ENCODE results near the gene RNASE12.
"Not testable (repeated sequence)": the region's sequence is repeated elsewhere in the genome, so short reads cannot be mapped to it uniquely, and the experiment has no call there.

The RNASE12 gene

DNA sequence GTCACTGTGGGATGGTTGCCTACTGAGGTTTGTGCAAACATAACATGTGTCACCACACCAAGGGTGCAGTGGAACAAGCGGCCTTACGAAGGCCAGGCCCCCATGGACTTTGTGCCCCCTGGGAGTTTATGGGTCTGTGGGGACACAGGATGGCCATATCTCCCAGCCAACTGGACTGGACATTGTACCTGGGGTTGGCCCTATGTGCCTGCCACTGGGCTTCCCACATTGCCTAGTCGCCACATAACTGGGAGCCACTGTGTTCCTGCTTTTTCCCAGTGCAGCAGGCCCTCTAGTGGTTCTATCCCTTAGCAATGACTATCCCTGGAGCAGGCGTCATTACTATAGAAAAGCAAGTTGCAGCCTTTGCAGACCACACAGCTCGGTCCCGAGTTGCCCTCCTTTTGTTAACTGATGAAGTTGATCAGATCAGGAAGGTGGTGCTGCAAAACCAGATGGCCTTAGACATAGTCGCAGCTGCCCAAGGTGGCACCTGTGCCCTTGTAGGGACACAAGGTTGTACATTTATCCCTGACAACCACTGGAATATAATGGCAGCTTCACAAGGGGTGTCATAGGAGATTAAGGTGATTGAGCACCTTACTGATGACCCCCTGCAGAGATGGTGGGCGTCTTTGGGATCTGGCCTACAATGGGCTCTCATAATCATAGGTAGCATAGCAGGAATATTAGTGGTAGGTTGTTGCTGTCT lies 15.2 kb upstream of the RNASE12 start:
- DNase-seq (ENCODE audit: extremely low read depth, low read depth), result no peak
- TF ChIP-seq, protein P1, sequence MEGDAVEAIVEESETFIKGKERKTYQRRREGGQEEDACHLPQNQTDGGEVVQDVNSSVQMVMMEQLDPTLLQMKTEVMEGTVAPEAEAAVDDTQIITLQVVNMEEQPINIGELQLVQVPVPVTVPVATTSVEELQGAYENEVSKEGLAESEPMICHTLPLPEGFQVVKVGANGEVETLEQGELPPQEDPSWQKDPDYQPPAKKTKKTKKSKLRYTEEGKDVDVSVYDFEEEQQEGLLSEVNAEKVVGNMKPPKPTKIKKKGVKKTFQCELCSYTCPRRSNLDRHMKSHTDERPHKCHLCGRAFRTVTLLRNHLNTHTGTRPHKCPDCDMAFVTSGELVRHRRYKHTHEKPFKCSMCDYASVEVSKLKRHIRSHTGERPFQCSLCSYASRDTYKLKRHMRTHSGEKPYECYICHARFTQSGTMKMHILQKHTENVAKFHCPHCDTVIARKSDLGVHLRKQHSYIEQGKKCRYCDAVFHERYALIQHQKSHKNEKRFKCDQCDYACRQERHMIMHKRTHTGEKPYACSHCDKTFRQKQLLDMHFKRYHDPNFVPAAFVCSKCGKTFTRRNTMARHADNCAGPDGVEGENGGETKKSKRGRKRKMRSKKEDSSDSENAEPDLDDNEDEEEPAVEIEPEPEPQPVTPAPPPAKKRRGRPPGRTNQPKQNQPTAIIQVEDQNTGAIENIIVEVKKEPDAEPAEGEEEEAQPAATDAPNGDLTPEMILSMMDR (IDR thresholded peaks at IDR 0.05; ENCODE audit: low read depth, low read length), result peak; percentile 36

DNA sequence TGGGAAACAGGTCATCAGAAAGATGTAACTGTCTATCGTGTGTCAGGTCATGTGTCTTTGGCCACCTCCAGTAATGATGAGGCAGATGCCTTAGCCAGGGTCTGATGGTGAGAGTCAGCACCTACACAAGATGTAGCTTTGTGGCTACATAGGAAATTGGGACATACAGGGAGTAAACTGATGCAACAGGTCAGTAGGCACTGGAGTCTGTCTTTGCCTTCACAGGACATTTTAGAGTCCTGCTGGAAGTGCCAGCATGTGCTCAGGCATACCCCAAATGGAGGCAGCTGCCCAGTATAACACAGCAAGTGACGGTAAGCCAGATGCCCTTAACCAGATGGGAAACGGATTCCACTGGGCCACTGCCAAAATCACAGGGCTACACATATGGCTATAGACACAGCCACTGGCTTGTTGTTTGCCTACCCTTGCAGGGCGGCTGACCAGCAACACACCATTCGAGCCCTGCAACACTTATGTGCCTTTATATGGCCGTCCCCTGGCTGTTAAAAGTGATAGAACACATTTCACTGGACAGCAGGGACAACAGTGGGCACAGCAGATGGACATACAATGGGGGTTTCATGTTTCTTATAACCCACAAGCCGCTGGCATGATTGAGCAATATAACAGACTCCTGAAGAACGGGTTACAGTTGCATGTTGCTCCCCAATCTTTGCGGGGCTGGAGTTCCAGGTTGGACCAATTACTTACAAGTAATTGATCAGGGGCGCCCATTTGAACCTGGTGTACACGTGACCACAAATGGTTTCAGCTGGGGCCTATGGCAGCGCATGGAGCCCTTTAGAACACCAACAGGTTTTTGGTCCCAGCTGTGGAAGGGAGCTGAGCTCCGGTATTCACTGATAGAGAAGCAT lies 12.9 kb upstream of the RNASE12 start:
- DNase-seq (ENCODE audit: extremely low read depth, low read depth), result no peak
- TF ChIP-seq, protein P1 (IDR thresholded peaks at IDR 0.05; ENCODE audit: low read depth, low read length), result no peak

DNA sequence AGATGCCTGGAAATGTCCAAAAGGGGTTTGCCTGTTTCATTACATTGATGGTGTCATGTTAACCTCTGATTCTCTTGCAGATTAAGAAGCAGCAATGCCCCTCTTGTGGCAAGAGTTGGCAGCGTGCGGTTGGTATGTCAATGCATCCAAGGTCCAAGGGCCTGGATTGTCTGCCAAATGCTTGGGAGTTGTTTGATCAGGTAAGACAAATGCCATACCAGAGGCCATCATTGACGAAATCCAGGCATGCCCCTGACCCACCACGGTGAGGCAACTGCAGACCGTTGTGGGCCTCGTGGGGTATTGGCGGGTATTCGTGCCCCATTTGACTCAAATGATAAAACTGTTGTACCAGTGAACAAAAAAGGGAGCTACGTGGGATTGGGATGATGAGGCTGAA lies 11.4 kb upstream of the RNASE12 start:
- no peak for DNase-seq (ENCODE audit: extremely low read depth, low read depth)
- TF ChIP-seq, protein P1 (IDR thresholded peaks at IDR 0.05; ENCODE audit: low read depth, low read length), result no peak

DNA sequence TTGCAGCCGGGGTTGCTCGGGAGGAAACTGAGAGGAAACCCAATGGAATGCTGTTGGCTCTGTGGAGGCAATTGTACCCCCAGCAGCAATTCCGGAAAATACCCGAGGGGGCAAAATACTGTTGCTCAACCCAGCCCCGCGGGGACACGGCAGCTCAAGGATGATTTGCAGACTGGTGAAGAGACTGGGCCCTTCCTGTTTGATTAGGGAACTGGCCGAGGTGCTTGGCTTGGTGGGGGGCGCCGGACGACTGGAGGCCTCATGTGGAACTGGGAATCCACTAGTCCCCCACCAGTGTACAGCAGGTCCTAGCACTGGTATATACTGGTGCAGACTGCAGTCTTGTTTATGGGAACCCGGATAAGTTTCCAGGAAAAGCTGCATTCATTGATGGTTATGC lies 10.3 kb upstream of the RNASE12 start:
- TF ChIP-seq, protein P1 (IDR thresholded peaks at IDR 0.05; ENCODE audit: low read depth, low read length), result no peak
- DNase-seq (ENCODE audit: extremely low read depth, low read depth), result no peak

DNA sequence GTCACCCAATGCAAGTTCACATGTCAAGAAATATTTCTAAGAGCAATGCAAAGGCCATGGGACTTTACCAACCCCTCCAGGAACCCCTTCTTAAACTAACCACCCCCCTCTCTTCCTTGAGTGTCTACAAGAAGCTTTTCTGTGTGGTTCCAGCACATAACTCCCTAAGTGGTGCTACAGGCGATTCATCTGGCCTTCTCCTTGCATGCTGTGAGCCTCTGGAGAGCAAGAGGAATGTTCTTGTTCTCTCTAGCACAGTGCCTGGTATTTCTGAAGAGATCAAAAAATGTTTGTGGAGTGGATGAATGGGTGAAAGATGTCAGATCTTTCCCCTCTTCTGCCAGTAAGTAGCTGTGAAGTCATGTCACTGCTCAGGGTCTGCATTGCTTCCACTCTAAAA lies 5.9 kb upstream of the RNASE12 start:
- no peak for DNase-seq (ENCODE audit: extremely low read depth, low read depth)
- TF ChIP-seq, protein P1 (IDR thresholded peaks at IDR 0.05; ENCODE audit: low read depth, low read length), result no peak

DNA sequence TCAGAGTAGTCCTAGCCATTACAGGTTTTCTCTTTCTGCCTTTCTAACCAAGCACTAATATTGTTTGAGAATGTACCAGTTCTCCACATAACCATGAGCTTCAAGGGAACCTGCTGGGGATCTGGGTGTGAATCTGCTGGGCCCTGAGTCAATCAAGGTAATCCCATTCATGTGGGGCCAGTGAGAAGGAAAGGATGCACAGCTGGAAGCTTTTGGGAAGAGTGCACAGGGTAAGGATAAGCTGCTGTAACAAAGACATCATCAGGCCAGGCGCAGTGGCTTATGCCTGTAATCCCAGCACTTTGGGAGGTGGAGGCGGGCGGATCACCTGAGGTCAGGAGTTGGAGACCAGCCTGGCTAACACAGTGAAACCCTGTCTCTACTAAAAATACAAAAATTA lies 4.5 kb upstream of the RNASE12 start:
- DNase-seq (ENCODE audit: extremely low read depth, low read depth), result not testable (repeated sequence)

DNA sequence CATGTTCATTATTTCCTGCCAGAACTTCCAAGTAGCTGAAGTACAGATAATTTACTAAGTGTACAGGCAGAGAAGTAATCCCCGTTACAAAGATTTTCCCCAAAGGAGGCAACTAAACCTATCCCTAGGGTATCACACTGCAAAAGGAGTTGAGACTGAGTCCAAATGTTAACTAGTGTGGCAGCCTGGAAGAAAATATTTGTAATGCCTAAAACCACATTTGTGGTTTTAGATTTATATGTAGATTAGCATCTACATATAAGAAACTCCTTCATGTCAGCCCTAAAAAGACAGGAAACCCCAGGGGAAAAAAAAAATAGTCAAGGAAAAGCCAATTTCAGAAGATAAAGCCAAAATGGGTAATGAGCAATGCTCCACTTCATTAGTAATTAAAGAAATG lies 1.4 kb upstream of the RNASE12 start:
- TF ChIP-seq, protein P1 (IDR thresholded peaks at IDR 0.05; ENCODE audit: low read depth, low read length), result no peak
- DNase-seq (ENCODE audit: extremely low read depth, low read depth), result no peak
